Left forelimb (tissue), 1 donor: ENCODE data around the gene ZFYVE26.

Experiments
- DNase-seq: peaks from one replicate; pipeline ENCODE4 v3.0.0-alpha.2; 2018; ENCODE audit warnings: low spot score

ZFYVE26 gene

GRCh38 chr14:67815573-67816225 is 691 bp downstream of the ZFYVE26 start:
- DNase-seq, result no peak

GRCh38 chr14:67814821-67815220 is 1.6 kb downstream of the ZFYVE26 start:
- DNase-seq, result no peak

- DNase-seq, result no peak
Measured at GRCh38 chr14:67806246-67806645, 10.1 kb downstream of the ZFYVE26 start.

GRCh38 chr14:67800743-67801142 is 15.6 kb downstream of the ZFYVE26 start:
- no peak for DNase-seq

GRCh38 chr14:67798731-67799130 is 17.7 kb downstream of the ZFYVE26 start:
- no peak for DNase-seq

- DNase-seq, result no peak
Measured at GRCh38 chr14:67787673-67788072, 28.7 kb downstream of the ZFYVE26 start.

GRCh38 chr14:67785270-67786109 is 30.9 kb downstream of the ZFYVE26 start:
- no peak for DNase-seq

GRCh38 chr14:67784244-67784823 is 32.1 kb downstream of the ZFYVE26 start:
- no peak for DNase-seq

GRCh38 chr14:67782090-67782489 is 34.3 kb downstream of the ZFYVE26 start:
- no peak for DNase-seq

GRCh38 chr14:67778792-67779191 is 37.6 kb downstream of the ZFYVE26 start:
- no peak for DNase-seq

GRCh38 chr14:67776653-67777322 is 39.6 kb downstream of the ZFYVE26 start:
- no peak for DNase-seq

GRCh38 chr14:67773844-67774377 is 42.5 kb downstream of the ZFYVE26 start:
- no peak for DNase-seq

GRCh38 chr14:67768219-67768618 is 48.2 kb downstream of the ZFYVE26 start:
- DNase-seq, result no peak

GRCh38 chr14:67766035-67766680 is 50.2 kb downstream of the ZFYVE26 start:
- DNase-seq, result no peak

- no peak for DNase-seq
Measured at GRCh38 chr14:67765192-67765834, 51.1 kb downstream of the ZFYVE26 start.

GRCh38 chr14:67764496-67764895 is 51.9 kb downstream of the ZFYVE26 start:
- DNase-seq, result no peak

- DNase-seq, result no peak
Measured at GRCh38 chr14:67763158-67763822, 53.1 kb downstream of the ZFYVE26 start.

GRCh38 chr14:67762051-67762450 is 54.3 kb downstream of the ZFYVE26 start:
- DNase-seq, result no peak

- DNase-seq, result no peak
Measured at GRCh38 chr14:67759916-67760315, 56.5 kb downstream of the ZFYVE26 start.

GRCh38 chr14:67757175-67757574 is 59.2 kb downstream of the ZFYVE26 start:
- no peak for DNase-seq

GRCh38 chr14:67756496-67756895 is 59.9 kb downstream of the ZFYVE26 start:
- no peak for DNase-seq
